GM12864 (cell line): Measurements from ENCODE around the gene ADGRA1.

ENCODE experiments used
- DNase-seq: peaks from one replicate; pipeline ENCODE4 v3.0.0-alpha.2; 2011; ENCODE audit warnings: low read depth
- H3K4me3 ChIP-seq: 2 replicates; pipeline ENCODE4 v1.5.1; 2011; ENCODE audit warnings: mild to moderate bottlenecking, low read depth, low read length, control low read depth
- CTCF ChIP-seq: IDR thresholded peaks from 2 replicates; pipeline ENCODE4 v1.5.1; 2011; ENCODE audit warnings: low read depth, mild to moderate bottlenecking, moderate library complexity, low read length, control low read depth, inconsistent platforms; ENCODE audit errors: missing control alignments

Gene ADGRA1

GRCh38 chr10:133140417-133141143, 52.9 kb downstream of the ADGRA1 start:
- no peak for TF ChIP-seq CTCF
- DNase-seq = no peak
- H3K4me3 ChIP-seq = no peak overlapping the region

GRCh38 chr10:133141144-133141957, 53.6 kb downstream of the ADGRA1 start:
- no peak overlapping the region for H3K4me3 ChIP-seq
- no peak for TF ChIP-seq CTCF
- DNase-seq = no peak

GRCh38 chr10:133141958-133142340, 54.2 kb downstream of the ADGRA1 start:
- no peak for TF ChIP-seq CTCF
- no peak for DNase-seq
- no peak overlapping the region for H3K4me3 ChIP-seq

GRCh38 chr10:133142523-133143199, 54.9 kb downstream of the ADGRA1 start:
- no peak for DNase-seq
- no peak overlapping the region for H3K4me3 ChIP-seq
- TF ChIP-seq CTCF = no peak

- DNase-seq = no peak
- no peak for TF ChIP-seq CTCF
- H3K4me3 ChIP-seq = no peak overlapping the region
Observed at GRCh38 chr10:133143200-133143533, 55.4 kb downstream of the ADGRA1 start.

DNA sequence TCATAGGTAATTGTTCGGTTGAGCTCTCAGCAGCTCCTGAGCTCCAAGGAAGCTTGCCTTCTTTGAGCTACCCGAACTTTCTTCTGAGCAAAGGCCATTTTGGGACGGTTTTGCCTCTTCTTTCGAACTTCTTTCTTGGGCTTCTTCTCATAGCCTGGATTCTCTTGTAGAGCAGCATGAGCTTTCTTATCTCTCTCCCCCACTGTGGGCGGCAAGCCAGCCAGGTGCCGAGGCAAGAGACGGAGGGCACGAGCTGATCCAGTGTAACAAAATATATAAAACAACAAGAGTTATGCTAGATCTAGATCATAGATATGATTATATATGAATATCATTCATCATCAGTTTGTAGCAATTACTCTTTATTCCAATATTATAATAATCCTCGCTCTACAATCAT, 55.8 kb downstream of the ADGRA1 start:
- no peak overlapping the region for H3K4me3 ChIP-seq
- TF ChIP-seq CTCF = no peak
- DNase-seq = no peak
